Mucosa of descending colon (tissue), 3 donors: Measurements from ENCODE around the gene LYZL2. TPM values are rescaled to one million over a fixed set of nuclear protein-coding genes. Genes with fewer than 3 reads are reported as not detected.
A peak's percentile ranks its signal among the peaks of the same experiment; 100 is the strongest.
"Not testable (repeated sequence)": the region's sequence is repeated elsewhere in the genome, so short reads cannot be mapped to it uniquely, and the experiment has no call there.

Experiments used
- ATAC-seq: fragments of 200-7000 bp; cut with Tn5 transposase; one replicate; pipeline ENCODE4 v1.9.1; 2020; ENCODE audit warnings: mild to moderate bottlenecking, moderate library complexity
- DNase-seq, 3 donors: peaks; one replicate each; pipeline ENCODE4 v3.0.0-alpha.2; 2020
- H3K36me3 ChIP-seq: fragments of 200-600 bp; one replicate; pipeline ENCODE4 v1.8.0; 2021; ENCODE audit warnings: low read depth, mild to moderate bottlenecking
- H3K4me1 ChIP-seq: fragments of 200-600 bp; one replicate; pipeline ENCODE4 v1.8.0; 2021; ENCODE audit warnings: low read depth, mild to moderate bottlenecking
- H3K4me3 ChIP-seq: fragments of 200-600 bp; one replicate; pipeline ENCODE4 v1.8.0; 2021; ENCODE audit warnings: mild to moderate bottlenecking
- H3K9me3 ChIP-seq: fragments of 200-600 bp; one replicate; pipeline ENCODE4 v1.8.0; 2021; ENCODE audit warnings: mild to moderate bottlenecking
- CTCF ChIP-seq: fragments of 200-600 bp; IDR thresholded peaks from one replicate; pipeline ENCODE4 v1.8.0; 2022; ENCODE audit warnings: antibody characterized with exemption, mild to moderate bottlenecking
- intact Hi-C, 2 donors: fragments of 100-400 bp; cut with DNase I in 1 of 2; cut with micrococcal nuclease in 1 of 2; formaldehyde crosslinking; loops; one replicate each; pipeline versions ENCODE4 v1.11.0 to v1.11.1; 2022; cut with DNase I, micrococcal nuclease
- total RNA-seq, 3 donors: library from RNA; stranded (reverse); fragmentation: NEBNext Ultra II Directional in 2 of 3; extraction: Animal tissue kit (Norgen Biotek cat#: 25700) in 2 of 3; gene quantifications; one replicate each; pipeline versions ENCODE4 v1.2.1 to v1.2.4, GENCODE V29; 2021 to 2023
- donor health status: DM: no; HTN: no; CAD: no; lungs with moderate emphysema.
- donor health status: DM: no; HTN: no; CAD: no.
- donor health status: DM: no; HTN: yes; CAD: no.

Gene LYZL2
- total RNA-seq, 3 donors from 2014 or later: not detected

- H3K36me3 ChIP-seq: no peaks in the 10 kb centered on the region
- DNase-seq (no peak), ATAC-seq (no peak)
- no peaks in the 10 kb centered on the region for H3K9me3 ChIP-seq
- H3K4me1 ChIP-seq: no peaks in the 10 kb centered on the region
- no peak for TF ChIP-seq CTCF
- H3K4me3 ChIP-seq: no peak overlapping the region
- intact Hi-C loops: no loop called here
These were observed 12.5 kb downstream of the LYZL2 start for GRCh38 chr10:30617070-30617469.

- intact Hi-C loops, H3K36me3 ChIP-seq, H3K9me3 ChIP-seq, H3K4me3 ChIP-seq, ATAC-seq, DNase-seq, H3K4me1 ChIP-seq: not testable (repeated sequence)
These were observed 18.5 kb downstream of the LYZL2 start for GRCh38 chr10:30611041-30611440.

DNA sequence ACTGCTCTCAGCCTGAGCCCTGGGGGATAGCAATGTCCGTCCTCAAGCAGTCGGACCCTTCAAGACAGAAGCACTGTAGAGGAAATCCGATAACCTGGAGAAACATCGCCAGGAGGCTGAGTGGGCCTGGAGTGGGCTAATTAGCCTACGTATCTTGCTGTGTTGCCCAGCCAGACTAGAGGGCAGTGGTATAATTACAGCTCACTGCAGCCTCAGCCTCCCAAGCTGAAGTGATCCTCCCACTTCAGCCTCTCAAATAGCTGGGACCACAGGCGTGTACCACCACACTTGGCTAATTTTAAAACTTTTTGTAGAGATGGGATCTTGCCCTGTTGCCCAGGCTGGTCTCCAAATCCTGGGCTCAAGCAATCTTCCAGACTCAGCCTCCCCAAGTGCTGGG, 21.7 kb downstream of the LYZL2 start:
- Histone ChIP-seq H3K9me3 (no peaks in the 10 kb centered on the region), H3K4me3 (no peak overlapping the region), H3K36me3 (no peaks in the 10 kb centered on the region), H3K4me1 (no peaks in the 10 kb centered on the region)
- intact Hi-C loops: no loop called here
- ATAC-seq: no peak
- DNase-seq: no peak
- TF ChIP-seq CTCF: no peak

- no peaks in the 10 kb centered on the region for H3K36me3 ChIP-seq
- intact Hi-C loops: no loop called here
- H3K4me3 ChIP-seq: no peak overlapping the region
- TF ChIP-seq CTCF: no peak
- H3K4me1 ChIP-seq: no peaks in the 10 kb centered on the region
- no peaks in the 10 kb centered on the region for H3K9me3 ChIP-seq
- DNase-seq: no peak
- ATAC-seq: peak; percentile 20
These were observed 23.2 kb downstream of the LYZL2 start for GRCh38 chr10:30606313-30606712.

- peak; percentile 82 for ATAC-seq
- H3K36me3 ChIP-seq, H3K4me3 ChIP-seq, intact Hi-C loops, H3K4me1 ChIP-seq, H3K9me3 ChIP-seq, DNase-seq: not testable (repeated sequence)
These were observed 24.0 kb downstream of the LYZL2 start for GRCh38 chr10:30605341-30606121.

- DNase-seq: no peak
- intact Hi-C loops: no loop called here
- H3K36me3 ChIP-seq: no peaks in the 10 kb centered on the region
- H3K4me3 ChIP-seq: no peak overlapping the region
- H3K9me3 ChIP-seq: no peaks in the 10 kb centered on the region
- TF ChIP-seq CTCF: no peak
- no peaks in the 10 kb centered on the region for H3K4me1 ChIP-seq
- no peak for ATAC-seq
These were observed 26.0 kb downstream of the LYZL2 start for GRCh38 chr10:30603589-30603988.

- H3K4me3 ChIP-seq: no peak overlapping the region
- H3K36me3 ChIP-seq: no peaks in the 10 kb centered on the region
These were observed 26.8 kb downstream of the LYZL2 start for GRCh38 chr10:30602747-30603146.

More at GRCh38 chr10:30602747-30603146, 26.8 kb downstream of the LYZL2 start:
- Histone ChIP-seq H3K9me3 (no peaks in the 10 kb centered on the region), H3K4me1 (no peaks in the 10 kb centered on the region)
- intact Hi-C loops: no loop called here
- no peak for TF ChIP-seq CTCF
- ATAC-seq (no peak), DNase-seq (no peak)
